GM12874 (cell line): ENCODE results near the gene FERMT2.

Experiments
- CTCF ChIP-seq: IDR thresholded peaks from 2 replicates; pipeline ENCODE4 v1.5.1; 2011; ENCODE audit warnings: low read depth, mild to moderate bottlenecking, control low read depth, low read length, moderate library complexity; ENCODE audit not compliant: insufficient read depth

Gene FERMT2

GRCh38 chr14:52850451-52850909 lies 100.4 kb downstream of the FERMT2 start:
- no peak for TF ChIP-seq CTCF

GRCh38 chr14:52848626-52849025 lies 102.2 kb downstream of the FERMT2 start:
- TF ChIP-seq CTCF, result no peak

- TF ChIP-seq CTCF, result no peak
Observed at GRCh38 chr14:52846591-52846990, 104.3 kb downstream of the FERMT2 start.

DNA sequence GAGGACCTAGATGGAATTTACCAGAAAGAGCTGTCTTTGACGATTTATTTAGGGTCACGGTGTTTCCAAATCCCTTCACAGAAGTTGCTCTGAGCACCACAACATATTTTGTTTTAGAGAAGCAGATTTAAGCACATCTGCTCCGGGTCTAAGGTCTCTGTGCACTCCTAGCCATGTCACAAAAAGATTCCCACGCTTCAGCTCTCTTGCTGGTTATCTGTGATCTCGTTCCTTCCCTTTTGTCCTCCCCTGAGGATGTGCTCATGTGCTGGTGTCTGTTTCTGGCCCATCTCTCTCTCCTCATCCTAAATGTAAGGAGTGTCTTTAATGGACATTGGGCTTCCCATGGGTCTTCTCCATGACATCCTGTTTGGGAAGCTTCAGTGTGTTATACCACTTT lies 105.8 kb downstream of the FERMT2 start:
- no peak for TF ChIP-seq CTCF

DNA sequence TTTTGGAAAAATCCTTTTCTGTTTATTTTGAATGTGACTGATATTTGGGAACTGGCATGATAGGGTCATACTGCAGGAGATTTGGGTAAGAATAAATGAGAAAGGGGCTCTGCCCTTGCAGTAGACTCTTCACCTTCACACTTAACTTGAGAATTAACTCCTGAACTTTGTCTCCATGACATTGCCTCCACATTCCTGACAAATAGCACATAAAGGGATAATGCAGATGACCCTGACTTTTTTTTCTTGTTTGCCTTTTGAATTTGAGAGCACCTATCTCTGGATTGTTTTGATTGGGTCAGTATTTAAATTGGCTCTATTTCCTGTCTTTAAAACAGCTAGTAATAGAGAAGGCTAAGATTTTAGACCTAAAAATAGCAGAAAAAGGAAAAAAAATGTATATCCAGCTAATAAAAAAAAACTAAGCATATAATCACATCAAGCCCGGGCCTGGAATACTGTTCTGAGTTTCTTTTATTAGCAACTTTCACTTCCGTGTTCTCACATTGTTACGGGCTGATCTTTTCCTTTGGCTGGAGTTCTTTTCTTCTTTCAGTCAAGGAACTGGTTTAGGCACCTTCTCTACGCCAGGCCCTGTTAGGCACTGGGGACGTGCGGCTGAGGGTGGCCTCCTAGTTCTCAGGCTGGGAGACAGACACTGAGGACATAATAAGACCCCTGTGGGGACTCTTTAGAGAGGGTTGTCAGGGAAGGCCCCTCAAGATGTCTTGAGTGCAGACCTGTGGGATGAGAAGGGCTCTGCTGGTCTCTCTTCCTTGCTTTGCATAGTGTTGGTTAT lies 106.4 kb downstream of the FERMT2 start:
- TF ChIP-seq CTCF, result no peak

GRCh38 chr14:52840877-52841276 lies 110.0 kb downstream of the FERMT2 start:
- TF ChIP-seq CTCF, result no peak

- no peak for TF ChIP-seq CTCF
Observed at GRCh38 chr14:52837451-52837850, 113.4 kb downstream of the FERMT2 start.
